Hematopoietic multipotent progenitor cell treated with erythropoietin and hydrocortisone succinate and interleukin-3 and kit ligand, for 8 days (in vitro differentiated cells): ENCODE data around the gene IQSEC2.
A peak's percentile ranks its signal among the peaks of the same experiment; 100 is the strongest.

Experiments
- DNase-seq: peaks from one replicate; pipeline ENCODE4 v3.0.0-alpha.2; 2015

Gene IQSEC2

GRCh38 chrX:53281321-53281822, at the start of gene IQSEC2:
Gene IQSEC2 (minus strand): TSS chrX:53281584.
- peak; percentile 44 for DNase-seq

- DNase-seq = no peak
These were observed 48.9 kb upstream of the IQSEC2 start for GRCh38 chrX:53330331-53330730.

- DNase-seq = no peak
These were observed 43.4 kb upstream of the IQSEC2 start for GRCh38 chrX:53324803-53325202.

DNA sequence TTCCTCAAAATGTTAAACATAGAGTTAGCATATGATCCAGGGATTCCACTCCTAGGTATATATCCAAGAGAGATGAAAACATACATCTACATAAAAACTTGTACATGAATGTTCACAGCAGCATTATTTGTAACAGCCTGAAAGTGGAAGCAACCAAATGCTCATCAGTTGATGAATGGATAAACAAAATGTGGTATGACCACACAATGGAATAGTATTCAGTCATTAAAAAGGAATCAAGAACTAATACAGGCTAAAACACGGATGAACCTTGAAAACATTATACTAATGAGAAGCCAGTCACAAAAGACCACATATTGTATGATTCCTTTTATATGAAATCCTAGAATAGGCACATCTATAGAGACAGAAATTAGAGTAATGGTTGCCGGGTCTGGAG, 42.7 kb upstream of the IQSEC2 start:
- no peak for DNase-seq

- no peak for DNase-seq
These were observed 41.8 kb upstream of the IQSEC2 start for GRCh38 chrX:53323196-53323595.

DNA sequence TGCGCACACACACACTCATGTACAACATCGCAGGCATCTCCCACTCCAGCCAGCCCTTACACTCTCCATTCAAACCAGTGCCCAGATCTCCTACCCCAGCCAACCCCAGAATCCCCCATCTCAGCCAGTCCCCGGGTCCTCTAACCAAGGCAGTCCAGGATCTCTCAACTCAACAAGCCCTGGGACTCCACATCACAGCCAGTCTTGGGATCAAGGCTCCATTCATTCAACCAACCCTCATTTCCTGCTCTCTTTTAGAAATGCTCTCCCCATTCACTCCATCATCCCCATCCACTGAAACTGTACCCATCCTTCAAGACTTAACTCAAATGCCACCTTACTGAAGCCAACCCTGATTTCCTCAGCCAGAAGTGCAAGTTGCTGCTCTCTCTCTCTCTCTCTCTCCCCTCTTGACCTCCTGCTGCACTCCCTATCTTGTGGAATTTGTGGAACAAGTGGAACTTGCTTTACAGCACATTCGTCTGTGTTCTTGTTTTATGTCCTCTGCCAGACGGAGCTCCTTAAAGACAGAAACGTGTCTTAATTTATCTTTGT, 40.6 kb upstream of the IQSEC2 start:
- no peak for DNase-seq

- no peak for DNase-seq
These were observed 40.0 kb upstream of the IQSEC2 start for GRCh38 chrX:53321230-53321942.

- DNase-seq = no peak
These were observed 39.3 kb upstream of the IQSEC2 start for GRCh38 chrX:53320543-53321229.

DNA sequence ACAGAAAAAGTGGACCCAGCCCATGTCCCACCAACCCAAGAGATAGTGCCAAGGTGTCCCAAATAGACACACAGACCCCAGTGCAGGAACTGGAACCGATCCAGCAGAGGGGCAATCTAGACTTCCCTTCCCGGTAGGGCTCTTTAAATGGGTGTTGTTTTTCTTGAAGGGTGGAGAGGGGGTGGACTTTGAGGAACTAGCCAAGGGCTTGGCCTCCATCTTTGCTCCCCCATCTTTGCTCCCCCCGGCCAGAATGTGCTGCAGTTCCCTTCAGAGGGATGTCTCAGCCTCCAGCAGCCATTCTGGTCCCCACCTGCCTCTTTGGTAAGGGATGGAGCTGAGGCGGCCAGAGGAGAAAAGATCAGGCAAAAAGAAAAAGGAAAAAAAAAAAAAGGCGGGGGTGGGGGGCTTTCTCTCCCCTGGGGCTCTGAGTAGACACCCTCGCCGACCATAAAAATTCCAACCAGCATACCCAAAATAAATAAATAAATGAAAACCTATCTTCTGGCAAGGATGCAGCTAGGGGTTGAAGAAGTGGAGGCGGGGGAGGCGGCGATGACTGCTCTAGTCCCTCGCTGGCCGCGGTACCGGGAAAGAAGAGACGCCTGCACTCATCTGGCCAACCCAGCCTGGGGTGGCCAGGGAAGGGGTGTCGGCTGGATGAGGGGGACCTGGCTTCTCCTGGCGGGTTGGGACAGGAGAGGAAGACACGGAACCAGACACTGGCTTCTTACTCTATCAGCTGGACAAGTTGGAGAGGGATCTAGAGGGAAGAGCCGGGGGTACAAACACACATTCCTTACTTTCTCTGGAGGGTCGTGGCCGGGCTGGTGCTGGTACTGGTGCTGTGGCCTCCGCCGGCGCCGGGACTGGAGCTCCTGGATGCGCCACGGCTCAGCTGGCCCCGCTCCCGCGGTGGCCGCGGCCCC, 38.5 kb upstream of the IQSEC2 start:
- no peak for DNase-seq

DNA sequence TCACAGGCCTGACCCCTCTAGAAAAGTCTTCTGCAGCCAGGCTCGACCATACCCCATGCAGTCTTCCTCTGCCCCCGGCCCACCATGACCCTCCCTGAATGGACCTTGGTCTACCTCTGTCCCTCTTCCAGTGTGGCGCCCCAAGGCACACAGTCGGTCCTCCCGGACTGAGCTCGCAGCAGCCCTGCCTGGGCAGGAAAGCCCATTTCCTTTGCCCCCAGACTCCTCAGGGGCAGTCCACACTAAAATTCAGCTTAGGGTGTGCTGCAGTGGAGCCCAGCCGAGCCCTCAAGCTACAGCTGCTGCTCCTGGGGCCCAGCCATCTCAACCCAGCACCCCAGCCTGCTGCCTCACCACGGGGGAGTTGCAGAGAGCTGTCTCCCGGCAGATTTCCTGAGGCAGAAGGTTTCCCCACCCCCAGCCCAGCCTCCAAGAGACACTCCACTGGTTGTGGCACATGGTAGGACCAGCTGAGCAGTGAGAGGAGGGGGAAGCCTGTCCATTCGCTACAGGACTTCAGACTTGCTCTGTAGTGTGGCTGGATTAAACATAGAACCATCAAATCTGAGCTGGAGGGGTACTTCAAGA, 37.5 kb upstream of the IQSEC2 start:
- DNase-seq = no peak

GRCh38 chrX:53317365-53318069, 36.1 kb upstream of the IQSEC2 start:
- peak; percentile 69 for DNase-seq

DNA sequence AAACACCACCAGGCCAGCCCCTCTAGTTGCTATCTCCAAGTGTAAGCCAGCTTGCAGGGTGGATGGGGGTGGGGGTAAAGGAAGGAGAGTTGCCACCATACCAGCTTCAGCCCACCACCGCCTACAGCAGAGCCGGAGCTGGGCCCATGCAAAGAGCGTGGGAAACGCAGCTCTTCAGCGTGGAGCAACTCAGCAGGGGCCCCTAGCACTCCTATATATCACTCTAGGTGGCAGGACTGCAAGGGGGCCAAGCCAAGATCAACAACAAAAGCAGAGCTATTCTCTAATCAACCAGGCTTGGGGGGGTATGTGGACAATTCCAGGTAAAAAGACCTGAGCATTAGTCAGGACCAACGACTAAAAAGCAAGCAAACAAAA, 35.5 kb upstream of the IQSEC2 start:
- no peak for DNase-seq

GRCh38 chrX:53316111-53316859, 34.9 kb upstream of the IQSEC2 start:
- peak; percentile 65 for DNase-seq

DNA sequence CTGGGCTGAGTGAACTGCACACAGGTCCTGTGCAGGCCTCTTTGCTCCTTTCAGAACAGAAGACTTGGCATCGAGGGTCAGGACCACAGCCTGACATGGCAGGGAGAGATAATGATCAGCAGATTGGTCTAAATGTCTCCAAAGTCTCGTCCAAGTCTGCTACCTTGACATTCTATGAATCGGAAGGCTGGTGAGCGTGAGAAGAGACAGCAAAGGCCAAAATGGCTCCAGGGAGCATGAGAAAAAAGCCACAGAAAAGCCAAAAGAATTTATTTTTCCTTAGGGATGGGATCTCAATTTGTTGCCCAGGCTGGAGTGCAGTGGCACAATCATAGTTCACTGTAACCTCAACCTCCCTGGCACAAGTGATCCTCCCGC, 32.3 kb upstream of the IQSEC2 start:
- DNase-seq = no peak

DNA sequence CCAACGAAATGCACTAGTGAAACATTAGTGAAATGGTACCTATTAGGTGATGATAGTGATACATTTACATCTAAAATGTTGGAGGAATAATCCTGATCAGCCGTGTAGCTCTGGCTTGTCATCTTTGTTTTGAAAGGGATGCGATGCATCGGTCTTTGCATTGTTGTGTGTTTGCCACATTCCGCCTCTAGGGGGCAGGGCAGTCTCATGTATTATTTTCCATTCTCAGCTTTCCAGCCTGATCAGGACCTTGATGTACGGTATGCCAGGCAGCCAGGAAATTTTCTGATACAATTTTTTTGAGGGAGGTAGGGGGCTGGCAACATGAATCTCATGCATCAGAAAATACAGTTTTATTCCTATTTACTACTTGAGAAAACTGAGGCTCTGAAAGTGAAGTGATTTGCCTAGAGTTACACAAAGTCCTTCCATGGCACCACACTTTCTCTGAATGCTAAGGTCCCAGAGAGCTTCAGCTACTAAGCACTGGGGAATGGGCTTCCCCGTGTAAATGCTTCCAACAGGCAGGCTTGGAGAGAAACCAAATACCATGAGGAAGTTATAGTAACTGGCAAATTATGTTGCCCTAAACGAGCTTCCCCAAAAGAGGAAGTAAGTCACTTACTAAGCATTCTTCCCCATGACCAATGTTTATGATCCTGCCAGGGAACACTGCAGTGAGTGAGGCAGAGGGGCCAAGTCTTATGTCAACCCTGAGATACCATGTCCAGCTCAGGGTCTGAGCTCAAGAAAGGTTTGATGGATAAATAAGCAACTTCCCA, 31.8 kb upstream of the IQSEC2 start:
- peak; percentile 63 for DNase-seq

- no peak for DNase-seq
These were observed 28.5 kb upstream of the IQSEC2 start for GRCh38 chrX:53309837-53310236.

GRCh38 chrX:53308836-53309235, 27.5 kb upstream of the IQSEC2 start:
- DNase-seq = no peak

- DNase-seq = no peak
These were observed 24.9 kb upstream of the IQSEC2 start for GRCh38 chrX:53305996-53306937.
